Left lung (tissue), 10 donors: Measurements from ENCODE around the gene RAB6A. TPM values are rescaled to one million over a fixed set of nuclear protein-coding genes. Genes with fewer than 3 reads are reported as not detected.
A peak's percentile ranks its signal among the peaks of the same experiment; 100 is the strongest.
"Not testable (repeated sequence)": the region's sequence is repeated elsewhere in the genome, so short reads cannot be mapped to it uniquely, and the experiment has no call there.

Source experiments
- ATAC-seq: fragments of 200-7000 bp; cut with Tn5 transposase; one replicate; pipeline ENCODE4 v1.9.1; 2020; ENCODE audit warnings: moderate library complexity
- DNase-seq, 4 donors: peaks; one replicate each; pipeline ENCODE4 v3.0.0-alpha.2; 2013 to 2020
- H3K27ac ChIP-seq, 2 donors: fragments of 200-600 bp; sonication (generic) in 1 of 2; one replicate each; pipeline versions ENCODE4 v1.5.0 to v1.8.0; 2020 to 2021
- H3K27me3 ChIP-seq, 2 donors: fragments of 200-600 bp; sonication (generic) in 1 of 2; one replicate each; pipeline versions ENCODE4 v1.5.0 to v1.8.0; 2020 to 2021
- H3K36me3 ChIP-seq, 2 donors: fragments of 200-600 bp; sonication (generic) in 1 of 2; one replicate each; pipeline versions ENCODE4 v1.5.0 to v1.8.0; 2020 to 2021
- H3K4me1 ChIP-seq, 2 donors: fragments of 200-600 bp; one replicate each; pipeline ENCODE4 v1.8.0; 2021
- H3K4me3 ChIP-seq, 2 donors: fragments of 200-600 bp; sonication (generic) in 1 of 2; one replicate each; pipeline versions ENCODE4 v1.5.0 to v1.8.0; 2020 to 2021; ENCODE audit warnings: mild to moderate bottlenecking in 1 of 2
- H3K9me3 ChIP-seq, 2 donors: fragments of 200-600 bp; sonication (generic) in 1 of 2; one replicate each; pipeline versions ENCODE4 v1.5.0 to v1.8.0; 2020 to 2021
- CTCF ChIP-seq, 2 donors: fragments of 200-600 bp; sonication (generic) in 1 of 2; IDR thresholded peaks; one replicate each; pipeline versions ENCODE4 v1.5.0 to v1.8.0; 2021; ENCODE audit warnings: antibody characterized with exemption in 2 of 2
- intact Hi-C, 2 donors: fragments of 100-400 bp; cut with DNase I; formaldehyde crosslinking; loops; one replicate each; pipeline versions ENCODE4 v1.11.2 to v1.14.2; 2022
- polyA plus RNA-seq, 6 donors: library from polyadenylated mRNA; unstranded; fragments of 120-200 nt; gene quantifications; one replicate each; pipeline ENCODE4 v1.2.1, GENCODE V29; 2013; ENCODE audit not compliant: insufficient read length in 6 of 6
- total RNA-seq, 2 donors: library from RNA; stranded (reverse); fragmentation: NEBNext Ultra II Directional; extraction: Animal tissue kit (Norgen Biotek cat#: 25700); gene quantifications; one replicate each; pipeline ENCODE4 v1.2.1, GENCODE V29; 2021
- donor health status: DM: no; HTN: yes; CAD: no.
- donor health status: DM: no; HTN: no; CAD: no.

Gene RAB6A
- total and polyA plus RNA-seq, 8 donors, result 93.7 to 150 (median 110) TPM

GRCh38 chr11:73746701-73747100 is 14.2 kb downstream of the RAB6A start:
- Histone ChIP-seq H3K27ac (no peak overlapping the region), H3K9me3 (no peaks in the 10 kb centered on the region), H3K27me3 (no peaks in the 10 kb centered on the region), H3K4me1 (peaks cover 6 to 24% of the 10 kb centered on the region in 2 donors), H3K36me3 (no peaks in the 10 kb centered on the region), H3K4me3 (no peak overlapping the region)
- DNase-seq (no peak), ATAC-seq (no peak)
- TF ChIP-seq CTCF (IDR thresholded peaks at IDR 0.05), result no peak
- intact Hi-C loops, result no loop called here

- TF ChIP-seq CTCF (IDR thresholded peaks at IDR 0.05), result no peak
- peak; percentile 64 for ATAC-seq
- no peaks in the 10 kb centered on the region for H3K27me3 ChIP-seq
- no peaks in the 10 kb centered on the region for H3K36me3 ChIP-seq
- H3K4me3 ChIP-seq, result no peak overlapping the region
- peaks cover 0 to 10% of the 10 kb centered on the region in 2 donors for H3K4me1 ChIP-seq
- H3K9me3 ChIP-seq, result no peaks in the 10 kb centered on the region
- intact Hi-C loops, result no loop called here
- DNase-seq, result no peak
- no peak overlapping the region for H3K27ac ChIP-seq
Observed at GRCh38 chr11:73743045-73743444, 17.8 kb downstream of the RAB6A start.

- H3K27ac ChIP-seq, DNase-seq, H3K4me1 ChIP-seq, intact Hi-C loops, H3K9me3 ChIP-seq, ATAC-seq, H3K27me3 ChIP-seq, H3K4me3 ChIP-seq: not testable (repeated sequence)
- peaks cover 0 to 15% of the 10 kb centered on the region in 2 donors for H3K36me3 ChIP-seq
Observed at GRCh38 chr11:73735959-73736358, 24.9 kb downstream of the RAB6A start.

- TF ChIP-seq CTCF (IDR thresholded peaks at IDR 0.05), result no peak
- Histone ChIP-seq H3K36me3 (peaks cover 0 to 16% of the 10 kb centered on the region in 2 donors), H3K27me3 (no peaks in the 10 kb centered on the region), H3K4me1 (no peaks in the 10 kb centered on the region), H3K4me3 (no peak overlapping the region), H3K27ac (no peak overlapping the region), H3K9me3 (no peaks in the 10 kb centered on the region)
- no peak for DNase-seq
- intact Hi-C loops, result no loop called here
- ATAC-seq, result no peak
Observed at GRCh38 chr11:73734993-73735392, 25.9 kb downstream of the RAB6A start.

- H3K27me3 ChIP-seq, intact Hi-C loops, DNase-seq, H3K4me1 ChIP-seq, ATAC-seq, H3K9me3 ChIP-seq, H3K4me3 ChIP-seq, H3K27ac ChIP-seq: not testable (repeated sequence)
- H3K36me3 ChIP-seq, result peaks cover 0 to 25% of the 10 kb centered on the region in 2 donors
Observed at GRCh38 chr11:73734011-73734410, 26.9 kb downstream of the RAB6A start.

- H3K4me1 ChIP-seq, intact Hi-C loops, H3K27ac ChIP-seq, H3K9me3 ChIP-seq, H3K4me3 ChIP-seq, DNase-seq, ATAC-seq, H3K27me3 ChIP-seq: not testable (repeated sequence)
- H3K36me3 ChIP-seq, result peaks cover 0 to 27% of the 10 kb centered on the region in 2 donors
Observed at GRCh38 chr11:73732936-73733335, 27.9 kb downstream of the RAB6A start.

GRCh38 chr11:73729594-73730206 is 31.2 kb downstream of the RAB6A start:
- no peaks in the 10 kb centered on the region for H3K27me3 ChIP-seq
- H3K27ac ChIP-seq, result no peak overlapping the region
- H3K36me3 ChIP-seq, result peaks cover 0 to 22% of the 10 kb centered on the region in 2 donors
- no peak overlapping the region for H3K4me3 ChIP-seq
- peak in 1 of 2 donors; percentile 29 for TF ChIP-seq CTCF (IDR thresholded peaks at IDR 0.05)
- ATAC-seq (no peak), DNase-seq (no peak)
- no peaks in the 10 kb centered on the region for H3K9me3 ChIP-seq
- no peaks in the 10 kb centered on the region for H3K4me1 ChIP-seq
- intact Hi-C loops, result no loop called here
